ENCODE data around the gene LONP2.

DNA sequence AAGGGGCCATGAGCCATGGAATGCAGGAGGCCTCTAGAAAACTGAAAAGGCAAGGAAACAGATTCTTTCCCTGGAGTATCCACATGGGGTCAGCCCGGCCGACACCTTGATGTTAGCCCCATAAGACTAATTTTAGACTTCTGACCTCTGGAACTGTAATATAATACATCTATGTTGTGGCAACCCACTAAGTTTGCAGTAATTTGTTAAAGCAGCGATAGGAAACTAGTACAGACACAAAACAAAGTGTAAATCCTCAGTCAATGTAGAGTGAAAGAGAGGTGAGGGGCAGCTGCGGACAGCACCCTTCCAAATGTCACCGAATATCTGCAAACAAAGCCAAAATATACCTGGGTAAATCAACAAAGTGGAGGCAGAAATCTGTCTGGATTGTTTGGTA is 148.3 kb downstream of the LONP2 start:
- no peak for TF ChIP-seq TRIM25 (IDR thresholded peaks at IDR 0.05; ENCODE audit: borderline replicate concordance)
- TF ChIP-seq, protein P1, sequence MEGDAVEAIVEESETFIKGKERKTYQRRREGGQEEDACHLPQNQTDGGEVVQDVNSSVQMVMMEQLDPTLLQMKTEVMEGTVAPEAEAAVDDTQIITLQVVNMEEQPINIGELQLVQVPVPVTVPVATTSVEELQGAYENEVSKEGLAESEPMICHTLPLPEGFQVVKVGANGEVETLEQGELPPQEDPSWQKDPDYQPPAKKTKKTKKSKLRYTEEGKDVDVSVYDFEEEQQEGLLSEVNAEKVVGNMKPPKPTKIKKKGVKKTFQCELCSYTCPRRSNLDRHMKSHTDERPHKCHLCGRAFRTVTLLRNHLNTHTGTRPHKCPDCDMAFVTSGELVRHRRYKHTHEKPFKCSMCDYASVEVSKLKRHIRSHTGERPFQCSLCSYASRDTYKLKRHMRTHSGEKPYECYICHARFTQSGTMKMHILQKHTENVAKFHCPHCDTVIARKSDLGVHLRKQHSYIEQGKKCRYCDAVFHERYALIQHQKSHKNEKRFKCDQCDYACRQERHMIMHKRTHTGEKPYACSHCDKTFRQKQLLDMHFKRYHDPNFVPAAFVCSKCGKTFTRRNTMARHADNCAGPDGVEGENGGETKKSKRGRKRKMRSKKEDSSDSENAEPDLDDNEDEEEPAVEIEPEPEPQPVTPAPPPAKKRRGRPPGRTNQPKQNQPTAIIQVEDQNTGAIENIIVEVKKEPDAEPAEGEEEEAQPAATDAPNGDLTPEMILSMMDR (IDR thresholded peaks at IDR 0.05 in 2 of 3, conservative IDR thresholded peaks at IDR 0.05 in 1 of 3; ENCODE audit: insufficient read depth in 2 of 3, low read depth in 1 of 3, low read length in 3 of 3) = no peak
